ENCODE measurements around the gene FRMD4A.
"Not testable (repeated sequence)": the region's sequence is repeated elsewhere in the genome, so short reads cannot be mapped to it uniquely, and the experiment has no call there.

The FRMD4A gene

DNA sequence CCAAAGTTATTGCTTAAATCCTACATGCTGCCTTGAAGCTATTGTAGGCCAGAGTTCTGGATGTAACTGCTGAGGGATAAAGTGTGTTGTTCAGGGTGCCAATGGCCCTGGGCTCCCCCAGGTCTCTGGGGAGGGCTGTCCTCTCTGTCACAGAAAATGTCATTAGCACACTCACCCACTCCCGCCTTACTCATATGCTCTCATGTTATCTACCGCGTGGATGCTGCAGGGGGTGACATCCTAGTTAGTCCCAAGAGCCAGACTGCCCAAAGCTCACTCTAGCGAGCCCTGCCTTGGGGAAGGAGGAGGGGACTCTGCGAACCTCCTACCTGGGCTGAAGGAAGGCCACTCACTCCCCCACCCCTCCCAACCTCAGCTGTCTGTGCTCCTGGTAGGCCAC lies 122.5 kb downstream of the FRMD4A start:
- no peak overlapping the region for H3K4me3 ChIP-seq (replicated peaks; ENCODE audit: insufficient read depth, low read length)

GRCh38 chr10:14205233-14205632 lies 125.5 kb downstream of the FRMD4A start:
- no peak for DNase-seq (ENCODE audit: low read depth in 1 of 2, low spot score in 1 of 2)
- Histone ChIP-seq H3K27me3 (ENCODE audit: insufficient read depth, poor library complexity, severe bottlenecking) (no peaks in the 10 kb centered on the region), H3K27ac (replicated peaks) (no peak overlapping the region), H3K4me3 (replicated peaks; ENCODE audit: insufficient read depth, low read length) (no peak overlapping the region)
- TF ChIP-seq SPI1 (IDR thresholded peaks at IDR 0.05; ENCODE audit: borderline replicate concordance, low read depth), result no peak
- no peak for TF ChIP-seq GABPA (IDR thresholded peaks at IDR 0.05; ENCODE audit: low read depth)
- no peak for TF ChIP-seq CTCF (IDR thresholded peaks at IDR 0.05; ENCODE audit: insufficient read depth, low read length)
- TF ChIP-seq POLR2AphosphoS5 (IDR thresholded peaks at IDR 0.05; ENCODE audit: low read depth), result no peak
- TF ChIP-seq, protein P1, sequence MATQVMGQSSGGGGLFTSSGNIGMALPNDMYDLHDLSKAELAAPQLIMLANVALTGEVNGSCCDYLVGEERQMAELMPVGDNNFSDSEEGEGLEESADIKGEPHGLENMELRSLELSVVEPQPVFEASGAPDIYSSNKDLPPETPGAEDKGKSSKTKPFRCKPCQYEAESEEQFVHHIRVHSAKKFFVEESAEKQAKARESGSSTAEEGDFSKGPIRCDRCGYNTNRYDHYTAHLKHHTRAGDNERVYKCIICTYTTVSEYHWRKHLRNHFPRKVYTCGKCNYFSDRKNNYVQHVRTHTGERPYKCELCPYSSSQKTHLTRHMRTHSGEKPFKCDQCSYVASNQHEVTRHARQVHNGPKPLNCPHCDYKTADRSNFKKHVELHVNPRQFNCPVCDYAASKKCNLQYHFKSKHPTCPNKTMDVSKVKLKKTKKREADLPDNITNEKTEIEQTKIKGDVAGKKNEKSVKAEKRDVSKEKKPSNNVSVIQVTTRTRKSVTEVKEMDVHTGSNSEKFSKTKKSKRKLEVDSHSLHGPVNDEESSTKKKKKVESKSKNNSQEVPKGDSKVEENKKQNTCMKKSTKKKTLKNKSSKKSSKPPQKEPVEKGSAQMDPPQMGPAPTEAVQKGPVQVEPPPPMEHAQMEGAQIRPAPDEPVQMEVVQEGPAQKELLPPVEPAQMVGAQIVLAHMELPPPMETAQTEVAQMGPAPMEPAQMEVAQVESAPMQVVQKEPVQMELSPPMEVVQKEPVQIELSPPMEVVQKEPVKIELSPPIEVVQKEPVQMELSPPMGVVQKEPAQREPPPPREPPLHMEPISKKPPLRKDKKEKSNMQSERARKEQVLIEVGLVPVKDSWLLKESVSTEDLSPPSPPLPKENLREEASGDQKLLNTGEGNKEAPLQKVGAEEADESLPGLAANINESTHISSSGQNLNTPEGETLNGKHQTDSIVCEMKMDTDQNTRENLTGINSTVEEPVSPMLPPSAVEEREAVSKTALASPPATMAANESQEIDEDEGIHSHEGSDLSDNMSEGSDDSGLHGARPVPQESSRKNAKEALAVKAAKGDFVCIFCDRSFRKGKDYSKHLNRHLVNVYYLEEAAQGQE (IDR thresholded peaks at IDR 0.05; ENCODE audit: insufficient replicate concordance, low read depth), result no peak

More for the DNA sequence above, 122.5 kb downstream of the FRMD4A start:
- DNase-seq (ENCODE audit: low read depth in 1 of 2, low spot score in 1 of 2), result no peak
- TF ChIP-seq CTCF (IDR thresholded peaks at IDR 0.05; ENCODE audit: insufficient read depth, low read length) (no peak), POLR2AphosphoS5 (IDR thresholded peaks at IDR 0.05; ENCODE audit: low read depth) (no peak), GABPA (IDR thresholded peaks at IDR 0.05; ENCODE audit: low read depth) (no peak), SPI1 (IDR thresholded peaks at IDR 0.05; ENCODE audit: borderline replicate concordance, low read depth) (no peak)
- TF ChIP-seq, protein P1 (IDR thresholded peaks at IDR 0.05; ENCODE audit: insufficient replicate concordance, low read depth), result no peak
- no peaks in the 10 kb centered on the region for H3K27me3 ChIP-seq (ENCODE audit: insufficient read depth, poor library complexity, severe bottlenecking)
- no peak overlapping the region for H3K27ac ChIP-seq (replicated peaks)

- no peaks in the 10 kb centered on the region for H3K27me3 ChIP-seq (ENCODE audit: insufficient read depth, poor library complexity, severe bottlenecking)
- H3K27ac ChIP-seq (replicated peaks), result no peak overlapping the region
- TF ChIP-seq SPI1 (IDR thresholded peaks at IDR 0.05; ENCODE audit: borderline replicate concordance, low read depth) (no peak), POLR2AphosphoS5 (IDR thresholded peaks at IDR 0.05; ENCODE audit: low read depth) (no peak), GABPA (IDR thresholded peaks at IDR 0.05; ENCODE audit: low read depth) (no peak), CTCF (IDR thresholded peaks at IDR 0.05; ENCODE audit: insufficient read depth, low read length) (no peak)
- TF ChIP-seq, protein P1 (IDR thresholded peaks at IDR 0.05; ENCODE audit: insufficient replicate concordance, low read depth), result no peak
- H3K4me3 ChIP-seq (replicated peaks; ENCODE audit: insufficient read depth, low read length), result no peak overlapping the region
- DNase-seq (ENCODE audit: low read depth in 1 of 2, low spot score in 1 of 2), result no peak
Observed at GRCh38 chr10:14200698-14201544, 129.8 kb downstream of the FRMD4A start.

- H3K27me3 ChIP-seq (ENCODE audit: insufficient read depth, poor library complexity, severe bottlenecking); DNase-seq (ENCODE audit: low read depth in 1 of 2, low spot score in 1 of 2); H3K27ac ChIP-seq (replicated peaks); H3K4me3 ChIP-seq (replicated peaks; ENCODE audit: insufficient read depth, low read length): not testable (repeated sequence)
Observed at GRCh38 chr10:14199098-14199497, 131.6 kb downstream of the FRMD4A start.

Measured in HL-60 (cell line).